GM12892 (cell line): ENCODE measurements around the gene SUPT3H.

Experiments used
- POLR2A ChIP-seq: IDR thresholded peaks from 2 replicates; pipeline ENCODE4 v1.6.1; 2011; ENCODE audit warnings: low read depth, low read length, control low read depth
- POLR2AphosphoS5 ChIP-seq: IDR thresholded peaks from 2 replicates; pipeline ENCODE4 v1.6.1; 2011; ENCODE audit warnings: low read depth, low read length, control low read depth

- TF ChIP-seq POLR2AphosphoS5 (no peak), POLR2A (no peak)
Observed at GRCh38 chr6:45206793-45207492, 170.8 kb downstream of the SUPT3H start.
